HT1080 (cell line): Measurements from ENCODE around the gene RNASEH2A. TPM values are rescaled to one million over a fixed set of nuclear protein-coding genes. Genes with fewer than 3 reads are reported as not detected.

ENCODE experiments used
- DNase-seq: peaks from one replicate; pipeline ENCODE4 v3.0.0-alpha.2; 2015; ENCODE audit warnings: low read depth
- polyA plus RNA-seq, 2 experiments: library from polyadenylated mRNA; depleted of rRNA; stranded (reverse); fragments of >200 nt; gene quantifications; 2 replicates each; pipeline ENCODE4 v1.2.3, GENCODE V29; 2015
- total RNA-seq: library from RNA; depleted of rRNA; stranded (reverse); fragments of >200 nt; shearing (Covaris generic); gene quantifications from 2 replicates; pipeline ENCODE4 v1.2.3, GENCODE V29; 2014; rRNA removed

Gene RNASEH2A
- total RNA-seq, result 52.9 and 68.6 TPM in 2 replicates
- polyA plus RNA-seq (2015; cell fraction: cytosol; rRNA removed), result 31.8 and 34.6 TPM in 2 replicates
- 37.5 and 41.2 TPM in 2 replicates for polyA plus RNA-seq (2015; cell fraction: nucleus; rRNA removed)

DNA sequence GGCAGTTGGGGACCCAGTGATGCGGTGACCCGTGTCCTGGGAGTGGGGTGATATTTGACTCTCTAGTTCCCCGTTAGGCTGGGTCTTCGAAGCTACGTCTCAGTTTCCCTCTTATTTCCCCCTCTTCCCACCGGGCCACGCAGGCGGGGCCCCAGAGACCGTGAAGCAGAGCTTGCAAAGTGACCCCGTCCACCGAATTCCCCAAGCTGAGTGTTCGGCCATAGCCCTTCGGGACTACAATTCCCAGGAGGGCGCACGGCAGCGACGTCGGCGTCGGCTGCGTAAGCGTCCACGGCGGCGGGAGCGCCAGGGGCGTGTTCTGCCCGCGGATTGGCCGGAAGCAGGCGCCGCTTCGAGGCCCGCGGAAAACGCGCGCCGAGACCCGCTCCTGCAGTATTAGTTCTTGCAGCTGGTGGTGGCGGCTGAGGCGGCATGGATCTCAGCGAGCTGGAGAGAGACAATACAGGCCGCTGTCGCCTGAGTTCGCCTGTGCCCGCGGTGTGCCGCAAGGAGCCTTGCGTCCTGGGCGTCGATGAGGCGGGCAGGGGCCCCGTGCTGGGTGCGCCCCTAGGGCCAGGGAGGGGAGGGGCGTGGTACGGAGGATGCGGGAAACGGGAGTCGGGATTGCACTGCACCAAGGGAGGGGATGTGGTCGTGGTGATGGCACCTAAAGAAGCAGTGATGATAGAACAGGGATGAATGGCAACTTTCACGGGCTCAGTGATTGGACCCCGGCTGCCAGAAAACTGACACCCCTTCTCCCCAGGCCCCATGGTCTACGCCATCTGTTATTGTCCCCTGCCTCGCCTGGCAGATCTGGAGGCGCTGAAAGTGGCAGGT lies at the start of gene RNASEH2A:
Gene RNASEH2A (plus strand): TSS at position 343 of the 840 bp plus-strand sequence. CDS start 90 bp downstream, at position 433.
- peak; percentile 86 for DNase-seq

- DNase-seq, result peak; percentile 75
Measured at GRCh38 chr19:12757544-12758274, 48.7 kb upstream of the RNASEH2A start.

DNA sequence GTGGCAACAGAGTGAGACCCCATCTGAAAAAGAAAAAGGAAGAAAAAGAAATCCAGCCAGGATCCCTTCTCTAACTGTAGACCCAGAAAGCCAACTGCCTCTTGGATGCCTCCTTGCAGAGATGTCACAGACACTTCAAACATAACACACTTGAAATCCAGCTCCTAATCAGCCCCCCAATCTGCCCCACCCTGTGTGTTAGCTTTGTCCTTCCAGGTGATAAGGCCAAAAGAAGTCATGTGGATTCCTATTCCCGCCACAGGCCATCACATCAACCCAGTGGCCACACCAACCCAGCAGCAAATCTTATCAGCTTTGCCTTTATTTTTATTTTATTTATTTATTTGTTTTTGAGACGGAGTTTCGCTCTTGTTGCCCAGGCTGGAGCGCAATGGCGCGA lies 46.7 kb upstream of the RNASEH2A start:
- no peak for DNase-seq

DNA sequence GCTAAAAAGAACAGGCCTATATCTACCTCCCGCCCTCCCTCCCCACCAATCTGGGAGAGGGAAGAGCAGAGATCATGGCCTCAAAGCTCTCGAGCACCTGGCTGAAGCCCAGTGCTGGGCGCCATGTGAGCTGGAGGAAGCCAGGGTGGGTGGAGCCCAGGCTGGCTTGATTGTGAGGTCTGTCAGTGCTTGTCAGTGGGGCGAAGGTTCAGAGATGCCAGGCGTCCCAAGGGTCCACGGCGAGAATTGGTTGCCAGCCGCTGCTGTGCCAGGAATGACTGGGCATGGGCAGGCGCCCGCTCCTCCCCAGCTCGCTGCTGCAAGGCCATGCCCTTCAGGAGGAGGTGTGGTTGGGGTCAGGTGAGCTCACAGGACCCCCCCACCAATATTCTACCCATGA lies 43.3 kb upstream of the RNASEH2A start:
- no peak for DNase-seq

GRCh38 chr19:12764698-12765097 lies 41.7 kb upstream of the RNASEH2A start:
- DNase-seq, result no peak

DNA sequence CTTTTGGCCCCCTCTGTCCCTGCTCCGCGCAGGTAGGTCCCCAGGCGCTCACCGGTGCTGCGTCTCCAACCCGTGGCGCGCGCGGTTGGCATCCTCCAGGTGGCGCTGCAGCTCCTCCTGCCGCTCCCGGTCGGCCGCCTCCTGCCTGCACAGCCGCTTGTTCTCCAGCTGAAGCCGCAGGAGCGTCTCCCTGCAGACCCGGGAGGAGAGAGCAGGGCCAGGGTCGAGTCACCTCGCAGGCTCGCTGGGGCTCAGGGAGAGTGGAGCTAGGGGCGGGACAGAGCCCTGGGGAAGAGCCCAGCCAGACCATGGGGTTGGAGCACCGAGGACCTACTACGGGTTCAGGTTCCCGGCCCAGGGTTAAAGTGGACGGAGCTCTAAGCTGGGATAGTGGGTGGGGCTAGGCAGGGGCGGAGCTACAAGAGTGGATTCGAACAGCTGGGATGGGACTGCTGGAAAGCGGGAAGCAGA lies 40.3 kb upstream of the RNASEH2A start:
- DNase-seq, result peak; percentile 58

DNA sequence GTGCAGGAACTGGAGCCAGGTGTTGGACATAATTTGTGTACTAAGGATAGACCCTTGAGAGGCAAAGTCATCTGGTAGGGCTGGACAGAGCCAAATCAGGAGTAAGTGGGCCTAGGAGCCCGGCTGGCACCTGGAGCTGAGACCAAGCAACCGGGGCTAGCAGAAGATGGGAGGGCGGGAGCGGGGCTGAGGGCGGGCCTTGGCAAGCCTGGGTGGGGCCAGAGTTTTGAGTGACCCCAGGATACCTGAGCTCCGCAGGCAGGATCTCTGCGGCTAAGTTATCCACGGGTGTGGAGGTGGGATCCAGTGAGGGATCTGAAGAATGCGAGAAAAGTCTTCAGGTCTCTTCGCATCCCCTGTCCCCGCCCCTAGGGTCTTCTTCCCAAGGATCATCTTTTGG lies 39.2 kb upstream of the RNASEH2A start:
- DNase-seq, result no peak

GRCh38 chr19:12767666-12768065 lies 38.7 kb upstream of the RNASEH2A start:
- no peak for DNase-seq

GRCh38 chr19:12769689-12770088 lies 36.7 kb upstream of the RNASEH2A start:
- DNase-seq, result no peak

DNA sequence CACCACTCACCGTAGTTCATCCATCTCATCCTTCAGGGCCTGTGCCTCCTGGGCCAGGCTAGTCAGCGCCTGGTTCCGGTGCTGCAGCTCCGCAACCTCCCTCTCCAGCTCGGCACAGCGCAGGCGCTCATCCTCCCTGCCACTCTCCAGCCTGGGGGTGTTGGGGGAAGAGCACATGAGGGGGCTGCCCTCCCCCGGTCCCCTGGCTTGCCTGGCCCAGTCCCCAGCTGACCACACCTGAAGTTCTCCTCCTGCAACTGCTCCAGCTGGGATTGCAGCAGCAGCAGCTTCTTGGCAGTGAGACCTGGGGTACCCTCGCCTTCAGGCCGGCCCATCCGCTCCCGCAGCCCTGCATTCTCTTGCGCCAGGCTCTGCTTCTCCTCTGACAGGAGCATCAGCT lies 35.5 kb upstream of the RNASEH2A start:
- no peak for DNase-seq

DNA sequence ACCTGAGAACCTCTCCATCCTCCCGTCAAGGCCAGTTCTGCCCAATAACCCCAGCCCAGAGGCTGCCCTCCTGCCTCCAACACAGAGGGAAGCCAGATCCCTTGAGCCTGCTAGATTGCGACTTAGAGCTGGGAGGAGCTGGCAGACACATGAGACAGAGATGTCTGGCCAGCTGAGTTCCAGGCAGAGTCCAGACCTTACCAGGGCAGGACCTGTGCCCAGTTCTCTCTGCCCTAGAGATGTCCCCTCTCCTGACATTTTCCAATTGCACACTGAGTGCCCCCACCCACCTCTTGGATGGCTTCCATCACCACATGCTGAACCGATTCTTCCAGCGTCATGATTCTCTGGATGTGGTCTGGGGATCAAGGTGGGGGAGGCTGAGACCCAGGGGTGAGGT lies 34.1 kb upstream of the RNASEH2A start:
- DNase-seq, result no peak

DNA sequence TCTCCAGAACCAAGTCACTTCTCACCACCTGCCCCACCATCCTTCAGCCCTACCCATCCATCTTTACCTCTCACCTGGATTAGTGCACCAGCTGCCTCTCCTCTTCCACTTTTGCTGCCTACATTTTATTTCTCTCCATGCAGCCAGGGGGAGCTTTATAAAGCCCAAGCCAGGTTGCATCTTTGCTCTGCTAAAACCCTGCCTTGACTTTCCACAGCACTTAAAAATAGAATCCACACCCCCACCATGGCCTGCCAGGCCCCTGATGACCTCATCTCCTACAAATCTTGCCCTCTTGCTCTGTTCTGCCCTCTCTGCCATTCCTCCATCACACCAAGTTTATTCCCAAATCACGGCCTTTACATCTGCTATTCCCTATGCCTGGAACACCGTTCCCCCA lies 32.8 kb upstream of the RNASEH2A start:
- DNase-seq, result peak; percentile 42

DNA sequence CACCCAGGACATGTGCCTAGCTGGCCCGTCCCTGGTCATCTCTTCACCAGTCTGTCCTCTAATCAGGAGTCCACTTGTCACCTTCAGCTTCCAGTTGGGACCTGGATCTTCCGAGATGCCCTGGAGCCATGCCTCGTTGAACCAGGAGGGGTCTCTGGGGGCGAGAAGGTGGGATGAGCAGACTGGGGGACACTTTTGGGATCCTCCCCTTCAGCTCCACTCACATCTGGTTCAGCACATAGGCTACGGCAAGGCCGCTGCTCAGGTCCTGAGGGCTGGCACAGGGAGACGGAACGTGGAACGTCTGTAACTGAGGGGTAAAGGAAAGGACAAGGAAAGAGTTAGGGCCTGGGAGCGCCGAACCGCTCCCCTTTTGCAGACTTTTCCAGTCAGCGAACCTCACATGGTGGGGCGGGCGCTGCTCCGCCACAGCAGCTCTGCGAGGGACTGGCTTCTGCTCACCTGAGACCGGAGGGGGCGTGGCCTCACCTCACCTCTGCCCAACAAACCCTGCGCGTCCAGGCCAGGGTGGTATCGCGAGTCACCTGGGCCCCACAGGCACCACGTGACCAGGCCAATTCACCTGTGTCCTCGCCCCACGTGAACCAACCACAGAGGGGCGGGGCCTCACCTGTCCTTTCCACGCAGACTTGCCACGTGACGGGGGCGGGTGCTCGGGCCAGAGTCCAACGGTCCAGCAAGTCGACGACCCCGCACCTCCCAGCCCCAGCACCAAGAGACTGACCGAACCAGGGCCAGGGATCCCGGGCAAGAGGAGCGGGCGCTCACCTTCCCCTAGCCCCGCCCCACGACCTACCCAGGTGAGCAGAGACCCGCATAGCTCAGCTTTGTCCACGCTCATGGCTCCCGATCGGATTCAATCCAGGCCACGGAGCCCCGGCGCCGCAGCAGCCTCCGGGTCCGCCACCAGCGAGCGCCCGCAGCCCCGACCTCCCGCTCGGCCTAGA lies 31.5 kb upstream of the RNASEH2A start, which contains the start of gene HOOK2:
Gene HOOK2 (minus strand): TSS at position 965 of the 968 bp plus-strand sequence. CDS start 103 bp downstream, at position 862.
- DNase-seq, result no peak

- peak; percentile 73 for DNase-seq
Measured at GRCh38 chr19:12777217-12778016, 29.0 kb upstream of the RNASEH2A start.

- peak; percentile 80 for DNase-seq
Measured at GRCh38 chr19:12778017-12778904, 28.1 kb upstream of the RNASEH2A start.

GRCh38 chr19:12778905-12779161 lies 27.6 kb upstream of the RNASEH2A start:
- no peak for DNase-seq

GRCh38 chr19:12779162-12779993 lies 27.0 kb upstream of the RNASEH2A start:
- DNase-seq, result peak; percentile 72

- DNase-seq, result no peak
Measured at GRCh38 chr19:12782174-12782423, 24.3 kb upstream of the RNASEH2A start.
